Brain microvascular endothelial cell (primary cell): ENCODE measurements around the gene SPTBN5.

ENCODE experiments used
- DNase-seq: peaks from one replicate; pipeline ENCODE4 v3.0.0-alpha.2; 2020
- H3K27ac ChIP-seq: fragments of 250-450 bp; sonication (Bioruptor Pico); 2 replicates; pipeline ENCODE4 v1.5.1; 2020; ENCODE audit warnings: mild to moderate bottlenecking, moderate library complexity
- H3K27me3 ChIP-seq: fragments of 250-450 bp; sonication (Bioruptor Pico); replicated peaks from 2 replicates; pipeline ENCODE4 v1.5.1; 2020; ENCODE audit warnings: mild to moderate bottlenecking
- H3K36me3 ChIP-seq: fragments of 250-450 bp; sonication (Bioruptor Pico); replicated peaks from 2 replicates; pipeline ENCODE4 v1.5.1; 2020; ENCODE audit warnings: mild to moderate bottlenecking
- H3K4me3 ChIP-seq: 2 replicates; pipeline ENCODE4 v1.5.1; 2011; ENCODE audit warnings: low read depth, mild to moderate bottlenecking, control low read depth, low read length, moderate library complexity
- in situ Hi-C: cut with HindIII; loops from 2 replicates; pipeline ENCODE4 v1.10.0; 2017; ENCODE audit warnings: low sequenced_read_pairs, low pct_ligation_motif_present
- TF ChIP-seq, protein P1 (sequence below): IDR thresholded peaks from 2 replicates; pipeline ENCODE4 v1.5.1; 2011; ENCODE audit warnings: low read depth, mild to moderate bottlenecking, moderate library complexity, low read length, control low read depth, inconsistent platforms; ENCODE audit errors: missing control alignments

The SPTBN5 gene

GRCh38 chr15:41913256-41913655 is 19.4 kb upstream of the SPTBN5 start:
- Histone ChIP-seq H3K27ac (no peak overlapping the region), H3K4me3 (no peak overlapping the region), H3K27me3 (no peaks in the 10 kb centered on the region), H3K36me3 (peaks cover 26% of the 10 kb centered on the region)
- TF ChIP-seq, protein P1, sequence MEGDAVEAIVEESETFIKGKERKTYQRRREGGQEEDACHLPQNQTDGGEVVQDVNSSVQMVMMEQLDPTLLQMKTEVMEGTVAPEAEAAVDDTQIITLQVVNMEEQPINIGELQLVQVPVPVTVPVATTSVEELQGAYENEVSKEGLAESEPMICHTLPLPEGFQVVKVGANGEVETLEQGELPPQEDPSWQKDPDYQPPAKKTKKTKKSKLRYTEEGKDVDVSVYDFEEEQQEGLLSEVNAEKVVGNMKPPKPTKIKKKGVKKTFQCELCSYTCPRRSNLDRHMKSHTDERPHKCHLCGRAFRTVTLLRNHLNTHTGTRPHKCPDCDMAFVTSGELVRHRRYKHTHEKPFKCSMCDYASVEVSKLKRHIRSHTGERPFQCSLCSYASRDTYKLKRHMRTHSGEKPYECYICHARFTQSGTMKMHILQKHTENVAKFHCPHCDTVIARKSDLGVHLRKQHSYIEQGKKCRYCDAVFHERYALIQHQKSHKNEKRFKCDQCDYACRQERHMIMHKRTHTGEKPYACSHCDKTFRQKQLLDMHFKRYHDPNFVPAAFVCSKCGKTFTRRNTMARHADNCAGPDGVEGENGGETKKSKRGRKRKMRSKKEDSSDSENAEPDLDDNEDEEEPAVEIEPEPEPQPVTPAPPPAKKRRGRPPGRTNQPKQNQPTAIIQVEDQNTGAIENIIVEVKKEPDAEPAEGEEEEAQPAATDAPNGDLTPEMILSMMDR: no peak
- in situ Hi-C loops: no loop called here
- DNase-seq: no peak

DNA sequence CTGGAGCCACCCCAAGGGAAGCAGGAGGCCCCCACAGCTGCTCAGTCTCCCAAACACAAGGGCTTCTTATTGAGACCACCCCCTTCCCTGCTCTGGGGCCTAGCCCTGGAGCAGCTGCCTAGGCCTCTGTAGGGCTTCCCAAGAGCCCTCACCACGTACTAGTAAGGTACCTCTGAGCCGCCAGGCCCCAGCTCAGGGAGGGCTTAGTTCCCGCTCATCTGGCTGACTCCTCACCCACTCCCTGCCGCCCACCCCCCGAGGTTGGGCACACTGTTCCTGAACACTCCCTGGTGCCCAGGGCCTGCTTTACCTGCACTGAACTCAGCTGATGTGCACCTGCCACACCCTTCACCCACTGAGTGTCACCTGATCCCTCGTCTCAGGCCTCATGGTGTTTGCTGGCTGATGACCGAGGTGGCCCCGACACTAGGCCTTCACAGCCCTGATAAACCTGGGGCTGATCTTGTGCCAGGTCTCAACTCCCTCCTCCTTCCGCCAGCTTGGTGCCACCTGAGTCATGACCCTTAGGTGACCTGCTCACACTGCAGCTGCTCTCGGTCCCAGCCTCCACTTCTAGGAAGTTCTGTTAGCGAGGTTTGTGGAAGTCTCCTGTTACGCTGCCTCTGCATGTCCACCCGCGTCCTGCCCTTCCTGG is 18.0 kb upstream of the SPTBN5 start:
- Histone ChIP-seq H3K4me3 (no peak overlapping the region), H3K36me3 (peaks cover 25% of the 10 kb centered on the region), H3K27me3 (no peaks in the 10 kb centered on the region), H3K27ac (no peak overlapping the region)
- DNase-seq: no peak
- in situ Hi-C loops: no loop called here
- TF ChIP-seq, protein P1: no peak

- H3K36me3 ChIP-seq: peaks cover 27% of the 10 kb centered on the region
- DNase-seq: no peak
- in situ Hi-C loops: no loop called here
- H3K27ac ChIP-seq: no peak overlapping the region
- H3K4me3 ChIP-seq: no peak overlapping the region
- no peaks in the 10 kb centered on the region for H3K27me3 ChIP-seq
- TF ChIP-seq, protein P1: no peak
Measured at GRCh38 chr15:41908736-41909461, 15.0 kb upstream of the SPTBN5 start.

DNA sequence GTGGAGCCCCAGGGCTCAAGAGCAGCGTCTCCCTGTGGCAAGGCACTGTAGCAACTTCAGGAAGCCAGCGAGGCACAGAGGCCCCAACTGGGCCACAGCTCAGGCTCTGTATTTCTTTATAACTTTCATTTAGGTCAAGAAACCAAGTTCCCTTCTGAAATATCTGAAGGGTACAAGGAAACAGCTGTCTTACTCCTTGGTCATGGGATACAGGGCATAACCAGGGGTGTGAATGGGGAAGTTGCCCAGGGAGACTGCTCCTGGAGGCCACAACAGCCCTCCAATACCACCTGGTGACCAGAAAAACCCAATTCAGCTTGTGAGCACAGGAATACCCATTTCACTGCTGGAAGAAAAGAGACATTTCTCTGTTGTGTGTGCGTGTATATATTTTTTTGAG is 13.3 kb upstream of the SPTBN5 start:
- H3K4me3 ChIP-seq: no peak overlapping the region
- no peak for DNase-seq
- in situ Hi-C loops: no loop called here
- TF ChIP-seq, protein P1: no peak
- peaks cover 29% of the 10 kb centered on the region for H3K36me3 ChIP-seq
- no peaks in the 10 kb centered on the region for H3K27me3 ChIP-seq
- H3K27ac ChIP-seq: no peak overlapping the region

GRCh38 chr15:41906608-41907007 is 12.8 kb upstream of the SPTBN5 start:
- no peak overlapping the region for H3K27ac ChIP-seq
- TF ChIP-seq, protein P1: no peak
- in situ Hi-C loops: no loop called here
- DNase-seq: no peak
- no peaks in the 10 kb centered on the region for H3K27me3 ChIP-seq
- no peak overlapping the region for H3K4me3 ChIP-seq
- peaks cover 27% of the 10 kb centered on the region for H3K36me3 ChIP-seq
